GM10266 (cell line): ENCODE results near the gene ITK.

Experiments used
- DNase-seq: peaks from one replicate; pipeline ENCODE4 v3.0.0; 2012; ENCODE audit errors: extremely low spot score
- TF ChIP-seq, protein P1 (sequence below): IDR thresholded peaks from 2 replicates; pipeline ENCODE4 v1.5.1; 2012; ENCODE audit warnings: mild to moderate bottlenecking, low read depth; ENCODE audit not compliant: control insufficient read depth, insufficient read depth; ENCODE audit errors: missing control alignments

ITK gene

DNA sequence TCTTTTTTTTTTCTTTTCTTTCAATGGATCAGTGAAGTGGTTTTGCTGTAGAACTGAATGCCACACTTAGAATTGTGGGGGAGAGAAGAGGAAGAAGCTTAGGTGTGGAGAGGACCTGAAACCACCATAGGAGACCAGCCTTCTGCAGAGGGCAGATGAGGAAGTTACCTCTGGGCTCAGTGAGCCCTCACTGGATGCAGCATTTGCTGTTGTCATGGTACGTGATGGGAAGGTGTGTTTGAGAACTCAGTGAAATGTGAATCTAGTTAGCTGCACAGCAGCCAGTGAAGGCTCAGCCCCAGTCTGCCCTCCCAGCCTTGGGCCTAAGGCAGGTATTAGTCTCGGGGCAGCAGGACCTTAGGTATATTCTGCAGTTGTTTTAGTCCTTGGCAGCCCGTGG is 102.8 kb downstream of the ITK start:
- DNase-seq: no peak
- TF ChIP-seq, protein P1, sequence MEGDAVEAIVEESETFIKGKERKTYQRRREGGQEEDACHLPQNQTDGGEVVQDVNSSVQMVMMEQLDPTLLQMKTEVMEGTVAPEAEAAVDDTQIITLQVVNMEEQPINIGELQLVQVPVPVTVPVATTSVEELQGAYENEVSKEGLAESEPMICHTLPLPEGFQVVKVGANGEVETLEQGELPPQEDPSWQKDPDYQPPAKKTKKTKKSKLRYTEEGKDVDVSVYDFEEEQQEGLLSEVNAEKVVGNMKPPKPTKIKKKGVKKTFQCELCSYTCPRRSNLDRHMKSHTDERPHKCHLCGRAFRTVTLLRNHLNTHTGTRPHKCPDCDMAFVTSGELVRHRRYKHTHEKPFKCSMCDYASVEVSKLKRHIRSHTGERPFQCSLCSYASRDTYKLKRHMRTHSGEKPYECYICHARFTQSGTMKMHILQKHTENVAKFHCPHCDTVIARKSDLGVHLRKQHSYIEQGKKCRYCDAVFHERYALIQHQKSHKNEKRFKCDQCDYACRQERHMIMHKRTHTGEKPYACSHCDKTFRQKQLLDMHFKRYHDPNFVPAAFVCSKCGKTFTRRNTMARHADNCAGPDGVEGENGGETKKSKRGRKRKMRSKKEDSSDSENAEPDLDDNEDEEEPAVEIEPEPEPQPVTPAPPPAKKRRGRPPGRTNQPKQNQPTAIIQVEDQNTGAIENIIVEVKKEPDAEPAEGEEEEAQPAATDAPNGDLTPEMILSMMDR: no peak

DNA sequence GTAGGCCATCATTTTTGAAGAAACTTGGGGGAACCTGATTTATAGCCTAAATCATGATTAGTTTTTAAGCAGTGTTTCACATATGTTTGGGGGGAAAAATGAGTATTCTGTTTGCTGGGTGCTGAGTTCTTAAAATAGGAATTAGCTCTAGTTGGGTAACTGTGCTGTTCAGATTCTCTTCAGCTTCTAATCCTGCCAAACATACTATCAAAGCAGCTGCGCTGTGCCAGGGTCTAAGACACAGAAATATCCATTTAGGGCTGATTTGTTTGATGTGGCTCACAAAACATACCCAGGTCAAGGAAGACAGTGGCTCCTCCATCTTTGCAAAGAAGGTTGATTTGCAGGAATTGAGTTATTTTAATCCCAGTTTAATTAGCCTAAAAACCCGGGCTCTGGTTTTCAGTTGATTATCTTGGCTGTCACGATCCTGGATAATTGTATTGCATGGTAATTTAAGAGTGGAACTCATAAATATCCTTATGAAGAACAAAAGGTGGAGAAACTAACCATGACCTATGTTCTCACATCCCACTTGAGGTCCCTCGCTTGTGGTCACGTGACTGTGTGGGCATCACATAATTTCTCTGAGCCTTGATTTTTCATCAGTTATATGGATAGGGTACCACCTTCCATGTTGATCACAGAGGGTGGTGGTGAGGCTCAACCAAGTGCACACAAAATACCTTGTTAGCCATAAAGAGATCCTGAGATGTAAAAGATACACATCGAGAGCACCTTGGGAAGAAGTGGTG is 104.0 kb downstream of the ITK start:
- DNase-seq: no peak

DNA sequence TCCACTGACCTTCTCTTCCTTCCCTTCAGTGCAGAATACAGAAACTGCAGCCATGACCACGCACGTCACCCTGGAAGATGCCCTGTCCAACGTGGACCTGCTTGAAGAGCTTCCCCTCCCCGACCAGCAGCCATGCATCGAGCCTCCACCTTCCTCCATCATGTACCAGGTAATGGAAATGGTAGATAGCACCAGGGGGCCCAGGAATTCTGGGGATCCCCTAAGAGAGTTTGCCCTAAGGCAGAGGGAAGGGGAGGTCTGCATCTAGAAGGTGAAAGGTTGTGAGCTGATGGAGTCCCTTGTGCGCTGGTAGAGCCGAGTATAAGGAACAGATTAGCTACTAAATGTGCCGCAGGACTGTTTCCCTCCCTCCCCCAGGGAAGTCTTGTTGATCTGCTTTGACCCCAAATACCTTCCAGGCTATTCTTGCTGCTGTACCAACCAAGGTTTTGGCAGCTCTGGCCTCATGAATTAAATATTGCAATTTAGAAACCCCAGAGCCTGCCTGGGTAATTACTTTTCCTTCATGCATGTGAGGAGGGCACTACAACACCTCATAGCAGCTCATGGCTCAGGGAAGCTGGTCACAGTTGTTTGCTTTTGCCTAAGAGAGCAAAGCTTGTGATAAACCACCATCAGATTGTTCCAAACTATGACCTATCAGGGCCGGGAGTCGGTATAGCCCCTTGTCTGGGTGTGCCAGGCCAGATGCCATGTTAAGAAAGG is 104.8 kb downstream of the ITK start:
- no peak for DNase-seq
- TF ChIP-seq, protein P1: no peak

More for the DNA sequence above, 104.0 kb downstream of the ITK start:
- TF ChIP-seq, protein P1: no peak

DNA sequence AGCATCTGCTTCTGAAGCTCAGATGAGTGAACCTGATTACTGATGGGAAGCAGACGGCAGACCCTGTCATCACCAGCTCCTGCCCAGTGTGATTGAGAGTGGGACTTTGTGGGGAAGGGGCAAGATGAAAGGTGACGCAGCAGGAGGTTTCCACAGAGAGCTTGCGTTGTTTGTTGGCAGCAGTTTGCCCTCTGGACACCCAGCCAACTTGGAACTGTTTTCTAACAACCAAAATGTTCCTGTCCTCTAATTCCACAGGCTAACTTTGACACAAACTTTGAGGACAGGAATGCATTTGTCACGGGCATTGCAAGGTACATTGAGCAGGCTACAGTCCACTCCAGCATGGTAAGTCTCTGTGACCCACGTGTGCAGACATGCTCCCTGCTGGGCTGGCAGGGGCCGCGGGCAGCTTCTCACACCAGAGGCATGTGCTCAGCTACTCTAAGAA is 106.1 kb downstream of the ITK start:
- no peak for DNase-seq
- TF ChIP-seq, protein P1: no peak

DNA sequence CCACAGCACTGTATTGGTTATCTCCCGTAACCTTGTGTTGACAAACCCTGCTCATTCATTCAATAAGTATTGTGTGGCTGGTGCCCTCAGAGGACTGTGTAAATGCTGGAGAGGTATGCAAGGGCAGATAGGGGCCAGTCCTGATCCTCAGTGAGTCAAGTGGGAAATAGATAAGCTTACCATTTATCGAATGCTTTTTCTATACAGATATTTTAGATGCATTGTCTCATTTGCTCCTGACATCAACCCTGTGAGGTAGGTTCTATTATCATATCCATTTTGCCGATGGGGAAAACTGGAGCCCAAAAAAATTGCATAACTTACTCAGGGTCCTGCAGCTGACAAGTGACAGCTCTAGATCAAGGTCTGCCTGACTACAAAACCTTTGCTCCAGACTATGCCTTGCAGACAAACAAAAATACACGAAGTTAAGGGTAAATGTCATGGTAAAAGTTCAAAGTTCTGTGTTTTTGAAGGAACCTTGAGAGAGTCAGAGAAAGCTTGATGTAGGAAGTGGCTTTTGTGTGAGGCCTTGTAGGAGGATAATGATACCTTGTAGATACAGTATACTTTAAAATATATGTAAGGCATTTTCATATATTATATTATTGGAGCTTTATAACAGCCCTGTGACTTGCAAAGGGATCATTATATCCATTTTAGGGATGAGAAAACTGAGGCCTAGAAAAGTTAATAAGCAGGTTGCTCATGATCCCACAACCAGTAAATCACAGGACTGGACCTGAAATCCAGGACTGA is 107.9 kb downstream of the ITK start:
- TF ChIP-seq, protein P1: no peak

DNA sequence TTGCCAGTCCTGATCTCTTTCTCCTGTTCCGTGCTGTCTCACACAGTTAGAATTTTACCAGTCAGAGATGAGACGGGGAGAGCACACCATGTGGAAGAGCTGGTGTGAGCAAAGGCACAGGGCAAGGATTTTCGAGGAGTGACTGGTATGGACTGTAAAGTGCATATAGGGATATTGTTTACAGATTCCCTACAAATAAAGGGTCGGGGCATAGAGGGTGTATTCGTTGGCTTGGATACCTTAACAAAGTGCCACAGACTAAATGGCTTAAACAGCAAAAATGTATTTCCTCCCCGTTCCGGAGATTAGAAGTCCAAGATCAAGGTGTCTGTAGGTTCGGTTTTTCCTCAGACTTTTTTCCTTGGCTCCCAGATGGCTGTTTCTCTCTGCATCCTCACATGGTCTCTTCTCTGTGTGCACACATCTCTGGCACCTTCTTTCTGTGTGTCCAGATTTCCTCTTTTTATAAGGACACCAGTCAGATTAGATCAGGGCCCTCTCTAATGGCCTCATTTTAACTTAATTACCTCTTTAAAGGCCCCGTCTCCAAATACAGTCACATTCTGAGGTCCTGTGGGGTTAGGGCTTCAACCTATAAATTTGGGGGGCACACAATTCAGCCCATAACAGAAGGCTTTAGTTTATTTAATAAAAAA is 108.7 kb downstream of the ITK start:
- TF ChIP-seq, protein P1: no peak
- no peak for DNase-seq

More for the DNA sequence above, 107.9 kb downstream of the ITK start:
- no peak for DNase-seq
